H54 (cell line): Measurements from ENCODE around the gene ASB2.

Experiments
- DNase-seq: peaks from one replicate; pipeline ENCODE4 v3.0.0; 2011; ENCODE audit warnings: low spot score, mixed read lengths; ENCODE audit not compliant: insufficient read length
- FAIRE-seq: peaks from 3 replicates; lab custom pipeline; 2011; peaks lifted over from hg19 to GRCh38; lab: Jason Lieb, UNC
- POLR2A ChIP-seq: IDR thresholded peaks from 2 replicates; pipeline ENCODE4 v1.6.1; 2011; ENCODE audit warnings: low read depth, mild to moderate bottlenecking, low read length

The ASB2 gene

GRCh38 chr14:94010625-94011024 lies 34.3 kb upstream of the ASB2 start:
- FAIRE-seq (no peak), DNase-seq (no peak)
- TF ChIP-seq POLR2A: no peak

- peak; percentile 66 for DNase-seq
- FAIRE-seq: peak; percentile 79
- TF ChIP-seq POLR2A: no peak
Observed at GRCh38 chr14:94009767-94010166, 33.4 kb upstream of the ASB2 start.

- DNase-seq: no peak
Observed at GRCh38 chr14:94008234-94008633, 31.9 kb upstream of the ASB2 start.

GRCh38 chr14:94005324-94006073 lies 29.1 kb upstream of the ASB2 start:
- TF ChIP-seq POLR2A: no peak
- FAIRE-seq (no peak), DNase-seq (no peak)

More at GRCh38 chr14:94008234-94008633, 31.9 kb upstream of the ASB2 start:
- no peak for TF ChIP-seq POLR2A
- no peak for FAIRE-seq

- TF ChIP-seq POLR2A: no peak
- no peak for DNase-seq
- no peak for FAIRE-seq
Observed at GRCh38 chr14:94004015-94004414, 27.6 kb upstream of the ASB2 start.

GRCh38 chr14:94003397-94003796 lies 27.0 kb upstream of the ASB2 start:
- FAIRE-seq (no peak), DNase-seq (no peak)
- TF ChIP-seq POLR2A: no peak

GRCh38 chr14:94001501-94002396 lies 25.4 kb upstream of the ASB2 start:
- DNase-seq (peak; percentile 64), FAIRE-seq (peak; percentile 88)
- no peak for TF ChIP-seq POLR2A

- FAIRE-seq (no peak), DNase-seq (no peak)
- TF ChIP-seq POLR2A: no peak
Observed at GRCh38 chr14:94001016-94001415, 24.6 kb upstream of the ASB2 start.

- FAIRE-seq (no peak), DNase-seq (no peak)
- no peak for TF ChIP-seq POLR2A
Observed at GRCh38 chr14:94000267-94000666, 23.9 kb upstream of the ASB2 start.

- TF ChIP-seq POLR2A: no peak
- no peak for DNase-seq
- FAIRE-seq: no peak
Observed at GRCh38 chr14:93999573-93999972, 23.2 kb upstream of the ASB2 start.

GRCh38 chr14:93998871-93999403 lies 22.6 kb upstream of the ASB2 start:
- DNase-seq (no peak), FAIRE-seq (no peak)
- no peak for TF ChIP-seq POLR2A

- no peak for FAIRE-seq
- DNase-seq: no peak
Observed at GRCh38 chr14:93997916-93998870, 21.8 kb upstream of the ASB2 start.

GRCh38 chr14:93997082-93997481 lies 20.7 kb upstream of the ASB2 start, which contains the start of gene CCDC197:
TSS of gene CCDC197 (plus strand) at chr14:93997301. CDS start at chr14:93998132, 831 bp downstream.
- DNase-seq (no peak), FAIRE-seq (no peak)
- no peak for TF ChIP-seq POLR2A

More at GRCh38 chr14:93997916-93998870, 21.8 kb upstream of the ASB2 start:
- TF ChIP-seq POLR2A: no peak
